SK-N-SH (cell line): ENCODE measurements around the gene ADGRL4. TPM values are rescaled to one million over a fixed set of nuclear protein-coding genes. Genes with fewer than 3 reads are reported as not detected.

ENCODE experiments used
- CTCF ChIA-PET: fragments of 300-600, 350-600 bp; formaldehyde crosslinking; extraction: SDS; loops from one replicate; lab custom pipeline; 2021; lab: Yijun Ruan, JAX
- POLR2A ChIA-PET: fragments of 350-600 bp; sonication (Branson Sonifier 250); formaldehyde crosslinking; extraction: SDS; loops from one replicate; lab custom pipeline; 2020; ENCODE audit warnings: antibody characterized with exemption, inconsistent platforms; lab: Yijun Ruan, JAX
- DNase-seq: peaks from one replicate; pipeline ENCODE4 v3.0.0; 2012
- H2AFZ ChIP-seq: fragments of 200-600 bp; sonication (generic); 2 replicates; pipeline ENCODE4 v1.8.1; 2016; ENCODE audit warnings: antibody characterized with exemption, mild to moderate bottlenecking, low read depth
- H3F3A ChIP-seq: fragments of 200-600 bp; sonication (generic); replicated peaks from 2 replicates; pipeline ENCODE3; 2016; ENCODE audit warnings: antibody characterized with exemption, mild to moderate bottlenecking; ENCODE audit not compliant: insufficient read depth
- H3K27ac ChIP-seq, 2 experiments: fragments of 200-500 bp in 1 of 2; fragments of 200-600 bp in 1 of 2; sonication (Bioruptor generic) in 1 of 2; sonication (generic), shearing (Covaris generic) in 1 of 2; 2 replicates each; pipeline versions ENCODE4 v1.5.1 to v1.6.1; 2014 to 2016; ENCODE audit warnings: low read depth in 2 of 2, inconsistent platforms in 1 of 2, low read length in 1 of 2, mild to moderate bottlenecking in 1 of 2, mixed read lengths in 1 of 2
- H3K27me3 ChIP-seq: fragments of 200-600 bp; sonication (generic), shearing (Covaris generic); 2 replicates; pipeline ENCODE4 v1.6.1; 2016; ENCODE audit warnings: mixed run types; ENCODE audit not compliant: insufficient read depth
- H3K36me3 ChIP-seq, 2 experiments: fragments of 200-500 bp in 1 of 2; fragments of 200-600 bp in 1 of 2; sonication (Bioruptor generic) in 1 of 2; sonication (generic) in 1 of 2; replicated peaks in 1 of 2; 2 replicates each; pipeline versions ENCODE3 to v1.5.1; 2014 to 2016; ENCODE audit warnings: low read length in 1 of 2, mild to moderate bottlenecking in 1 of 2; ENCODE audit not compliant: insufficient read depth in 2 of 2, control insufficient read depth in 1 of 2
- H3K4me1 ChIP-seq, 2 experiments: fragments of 200-500 bp in 1 of 2; fragments of 200-600 bp in 1 of 2; sonication (Bioruptor generic) in 1 of 2; sonication (generic), shearing (Covaris generic) in 1 of 2; 2 replicates each; pipeline versions ENCODE4 v1.5.1 to v1.6.1; 2014 to 2016; ENCODE audit warnings: low read depth in 1 of 2, low read length in 1 of 2, mixed run types in 1 of 2; ENCODE audit not compliant: insufficient read depth in 2 of 2, control insufficient read depth in 1 of 2
- H3K4me2 ChIP-seq: fragments of 200-600 bp; sonication (generic), shearing (Covaris generic); 2 replicates; pipeline ENCODE4 v1.6.1; 2017; ENCODE audit warnings: mixed run types
- H3K4me3 ChIP-seq, 2 experiments: fragments of 200-500 bp in 1 of 2; fragments of 200-600 bp in 1 of 2; sonication (Bioruptor generic) in 1 of 2; sonication (generic), shearing (Covaris generic) in 1 of 2; 2 replicates each; pipeline versions ENCODE4 v1.5.1 to v1.8.1; 2014 to 2016; ENCODE audit warnings: low read depth in 2 of 2, inconsistent platforms in 1 of 2, low read length in 1 of 2, mild to moderate bottlenecking in 1 of 2, mixed read lengths in 1 of 2, moderate library complexity in 1 of 2
- H3K79me2 ChIP-seq: fragments of 200-600 bp; sonication (generic); 2 replicates; pipeline ENCODE4 v1.8.1; 2017; ENCODE audit warnings: mild to moderate bottlenecking; ENCODE audit not compliant: insufficient read depth
- H3K9ac ChIP-seq: fragments of 200-600 bp; sonication (generic); 2 replicates; pipeline ENCODE4 v1.6.1; 2017; ENCODE audit warnings: mixed run types
- H3K9me2 ChIP-seq: fragments of 200-600 bp; sonication (generic); 2 replicates; pipeline ENCODE4 v1.6.1; 2017; ENCODE audit warnings: mixed run types
- H3K9me3 ChIP-seq: fragments of 200-600 bp; sonication (generic); 2 replicates; pipeline ENCODE4 v1.6.1; 2017; ENCODE audit warnings: mixed run types, mild to moderate bottlenecking, moderate library complexity
- H4K20me1 ChIP-seq: fragments of 200-600 bp; sonication (generic); 2 replicates; pipeline ENCODE4 v1.6.1; 2017; ENCODE audit warnings: mild to moderate bottlenecking, mixed run types; ENCODE audit not compliant: insufficient read depth
- CHD2 ChIP-seq: fragments of 150-350 bp; IDR thresholded peaks from 2 replicates; pipeline ENCODE4 v1.6.1; 2018; ENCODE audit warnings: low read length; ENCODE audit not compliant: partially characterized antibody
- ELF1 ChIP-seq: IDR thresholded peaks from 2 replicates; pipeline ENCODE4 v1.4.0; 2012
- EZH2phosphoT487 ChIP-seq: fragments of 200-600 bp; sonication (generic); IDR thresholded peaks from 2 replicates; pipeline ENCODE4 v1.6.1; 2017; ENCODE audit warnings: low read depth, mixed run types, mild to moderate bottlenecking, antibody characterized with exemption, moderate library complexity, borderline replicate concordance
- FOSL2 ChIP-seq: IDR thresholded peaks from 2 replicates; pipeline ENCODE4 v1.4.0; 2012; ENCODE audit warnings: low read depth, mild to moderate bottlenecking, moderate library complexity, borderline replicate concordance
- FOXJ3 ChIP-seq: sonication (generic); formaldehyde crosslinking; IDR thresholded peaks from 2 replicates; pipeline ENCODE4 v1.5.1; 2020; ENCODE audit warnings: mild to moderate bottlenecking, missing genetic modification reagents
- GABPA ChIP-seq: IDR thresholded peaks from 2 replicates; pipeline ENCODE4 v1.4.0; 2012; ENCODE audit warnings: low read depth, mild to moderate bottlenecking
- GATA2 ChIP-seq: sonication (generic); formaldehyde crosslinking; IDR thresholded peaks from 2 replicates; pipeline ENCODE4 v1.5.0; 2020; ENCODE audit warnings: mild to moderate bottlenecking, missing genetic modification reagents
- JUND ChIP-seq: IDR thresholded peaks from 2 replicates; pipeline ENCODE4 v1.4.0; 2012
- MEF2A ChIP-seq: IDR thresholded peaks from 2 replicates; pipeline ENCODE4 v1.4.0; 2012; ENCODE audit warnings: low read depth, borderline replicate concordance
- MXI1 ChIP-seq: IDR thresholded peaks from 2 replicates; pipeline ENCODE4 v1.6.1; 2012; ENCODE audit warnings: mild to moderate bottlenecking, low read depth, low read length, improper control_type of control experiment
- NRF1 ChIP-seq: IDR thresholded peaks from 2 replicates; pipeline ENCODE4 v1.6.1; 2012; ENCODE audit warnings: low read depth, mild to moderate bottlenecking, low read length
- POLR2AphosphoS5 ChIP-seq: IDR thresholded peaks from 2 replicates; pipeline ENCODE4 v1.6.1; 2012; ENCODE audit warnings: low read depth, low read length
- RAD21 ChIP-seq: IDR thresholded peaks from 2 replicates; pipeline ENCODE4 v1.6.1; 2012; ENCODE audit warnings: mild to moderate bottlenecking, low read length
- RCOR1 ChIP-seq: fragments of 150-350 bp; IDR thresholded peaks from 2 replicates; pipeline ENCODE4 v1.6.1; 2017; ENCODE audit warnings: antibody characterized with exemption, low read length
- RXRA ChIP-seq: IDR thresholded peaks from 2 replicates; pipeline ENCODE4 v1.4.0; 2012; ENCODE audit warnings: low read depth, mild to moderate bottlenecking, borderline replicate concordance
- SIN3A ChIP-seq: IDR thresholded peaks from 2 replicates; pipeline ENCODE4 v1.6.1; 2012; ENCODE audit warnings: low read depth, mild to moderate bottlenecking, low read length, moderate library complexity, borderline replicate concordance
- SMC3 ChIP-seq: IDR thresholded peaks from 2 replicates; pipeline ENCODE4 v1.6.1; 2012; ENCODE audit warnings: low read depth, low read length, improper control_type of control experiment
- TEAD4 ChIP-seq: IDR thresholded peaks from 2 replicates; pipeline ENCODE4 v1.4.0; 2012; ENCODE audit warnings: mild to moderate bottlenecking, borderline replicate concordance; ENCODE audit not compliant: insufficient read depth
- WGBS: methylation state at CpG from one replicate; pipeline ENCODE4 v1.1.6; 2017; ENCODE audit warnings: low lambda C conversion rate; 5-methylcytosine and 5-hydroxymethylcytosine counted together
- polyA plus RNA-seq, 3 experiments: library from polyadenylated mRNA; depleted of rRNA; stranded (reverse); fragments of >200 nt; gene quantifications; 2 replicates each; pipeline ENCODE4 v1.2.3, GENCODE V29; 2012
- TF ChIP-seq, protein P1 (sequence below): fragments of 150-350 bp; IDR thresholded peaks from 2 replicates; pipeline ENCODE4 v1.6.1; 2017; ENCODE audit warnings: antibody characterized with exemption, low read length, low read depth, borderline replicate concordance
- TF ChIP-seq, protein P2 (sequence below): IDR thresholded peaks from 2 replicates; pipeline ENCODE4 v1.6.1; 2012; ENCODE audit warnings: mild to moderate bottlenecking, low read depth, low read length, moderate library complexity
- TF ChIP-seq, protein P3 (sequence below): IDR thresholded peaks from 2 replicates; pipeline ENCODE4 v1.4.0; 2012; ENCODE audit warnings: low read depth
- TF ChIP-seq, protein P4 (sequence below): IDR thresholded peaks from 2 replicates; pipeline ENCODE4 v1.4.0; 2012; ENCODE audit warnings: low read depth, borderline replicate concordance
- TF ChIP-seq, protein P5 (sequence below): fragments of 150-350 bp; IDR thresholded peaks from 2 replicates; pipeline ENCODE4 v1.6.1; 2016; ENCODE audit warnings: mild to moderate bottlenecking, low read depth, low read length
- TF ChIP-seq, protein P6 (sequence below): IDR thresholded peaks from 2 replicates; pipeline ENCODE4 v1.4.0; 2012; ENCODE audit warnings: low read depth, borderline replicate concordance

Gene ADGRL4
- polyA plus RNA-seq, 1 of the 3 experiments (the other 2 are of a cell fraction), result 0.30 TPM

DNA sequence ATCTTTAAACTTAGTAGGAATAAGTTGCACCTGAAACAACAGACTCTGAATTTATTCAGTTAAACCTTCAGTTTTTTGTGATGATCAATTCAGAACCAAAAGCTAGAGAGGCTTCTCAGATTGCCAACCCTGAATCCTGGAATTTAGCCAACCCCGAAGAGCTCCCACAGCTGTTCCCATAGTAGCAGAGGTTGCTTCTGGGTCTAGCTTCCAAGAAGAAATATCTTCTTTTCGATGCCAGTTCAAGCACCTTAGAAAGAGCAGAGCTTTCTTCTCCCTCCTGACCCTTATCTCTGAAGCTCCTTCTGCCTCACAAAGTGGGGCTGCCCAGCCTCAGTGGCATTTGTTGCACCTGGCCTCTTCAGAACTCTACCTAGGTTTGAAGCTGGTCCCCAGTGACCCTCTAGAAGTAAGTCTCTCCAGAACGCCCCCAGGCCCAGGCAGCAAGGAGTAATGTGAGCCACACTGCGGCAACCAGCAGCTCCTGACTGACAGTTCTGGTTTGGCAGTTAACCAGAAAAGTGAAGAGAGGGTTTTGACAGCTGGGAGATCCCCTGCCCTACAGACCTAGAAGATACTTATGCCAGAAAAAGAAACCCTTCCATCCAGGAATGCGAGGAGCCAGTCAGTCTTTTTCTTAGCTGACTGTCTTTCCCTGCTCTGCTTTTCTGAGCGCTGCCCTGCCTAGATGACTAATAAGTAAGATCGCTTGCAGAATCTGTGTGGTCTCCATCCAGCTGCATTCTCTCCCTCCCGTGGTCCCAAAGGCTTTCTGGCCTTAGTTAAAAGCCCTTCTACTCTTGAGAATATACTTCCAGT lies 165.9 kb downstream of the ADGRL4 start:
- Histone ChIP-seq H3K9me3 (no peaks in the 10 kb centered on the region), H3K79me2 (no peaks in the 10 kb centered on the region), H3K27ac (peak overlapping the region; percentile 32 to 90; a peak in 3 of 4 replicates), H3K4me3 (peak overlapping the region; percentile 12 to 32; a peak in 3 of 4 replicates), H3K4me2 (peak overlapping the region; percentile 82), H2AFZ (peak overlapping the region; percentile 70; the same call in 1 of the 2 replicates), H3K27me3 (no peaks in the 10 kb centered on the region), H4K20me1 (no peaks in the 10 kb centered on the region), H3F3A (peaks cover 54% of the 10 kb centered on the region), H3K36me3 (no peaks in the 10 kb centered on the region), H3K9ac (peak overlapping the region; percentile 36; the same call in 1 of the 2 replicates), H3K9me2 (no peaks in the 10 kb centered on the region), H3K4me1 (peaks cover 5 to 29% of the 10 kb centered on the region in 2 experiments; a peak in 3 of 4 replicates)
- POLR2A ChIA-PET, result no interaction called here
- 9% methylated on average over 8 of the region's 8 CpGs for WGBS
- CTCF ChIA-PET, result interaction anchor here (0.8 to 3.3 kb wide), 12 partner anchors 20 to 690 kb away, joined by 3 to 16 read pairs (median 4); no protein-coding TSS in a partner anchor
- DNase-seq, result no peak
- TF ChIP-seq EZH2phosphoT487 (no peak), RXRA (no peak), GABPA (no peak), FOSL2 (peak; percentile 51; the same call in 1 of the 2 replicates), FOXJ3 (CRISPR knock-in tag) (no peak), MEF2A (no peak), POLR2AphosphoS5 (no peak), SIN3A (peak; percentile 13; the same call in 1 of the 2 replicates), RAD21 (no peak), GATA2 (no peak), TEAD4 (peak; percentile 76), JUND (peak; percentile 62), NRF1 (no peak), ELF1 (no peak), MXI1 (no peak), SMC3 (no peak), CHD2 (no peak), RCOR1 (no peak)
- TF ChIP-seq, protein P1, sequence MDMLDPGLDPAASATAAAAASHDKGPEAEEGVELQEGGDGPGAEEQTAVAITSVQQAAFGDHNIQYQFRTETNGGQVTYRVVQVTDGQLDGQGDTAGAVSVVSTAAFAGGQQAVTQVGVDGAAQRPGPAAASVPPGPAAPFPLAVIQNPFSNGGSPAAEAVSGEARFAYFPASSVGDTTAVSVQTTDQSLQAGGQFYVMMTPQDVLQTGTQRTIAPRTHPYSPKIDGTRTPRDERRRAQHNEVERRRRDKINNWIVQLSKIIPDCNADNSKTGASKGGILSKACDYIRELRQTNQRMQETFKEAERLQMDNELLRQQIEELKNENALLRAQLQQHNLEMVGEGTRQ, result no peak
- TF ChIP-seq, protein P2, sequence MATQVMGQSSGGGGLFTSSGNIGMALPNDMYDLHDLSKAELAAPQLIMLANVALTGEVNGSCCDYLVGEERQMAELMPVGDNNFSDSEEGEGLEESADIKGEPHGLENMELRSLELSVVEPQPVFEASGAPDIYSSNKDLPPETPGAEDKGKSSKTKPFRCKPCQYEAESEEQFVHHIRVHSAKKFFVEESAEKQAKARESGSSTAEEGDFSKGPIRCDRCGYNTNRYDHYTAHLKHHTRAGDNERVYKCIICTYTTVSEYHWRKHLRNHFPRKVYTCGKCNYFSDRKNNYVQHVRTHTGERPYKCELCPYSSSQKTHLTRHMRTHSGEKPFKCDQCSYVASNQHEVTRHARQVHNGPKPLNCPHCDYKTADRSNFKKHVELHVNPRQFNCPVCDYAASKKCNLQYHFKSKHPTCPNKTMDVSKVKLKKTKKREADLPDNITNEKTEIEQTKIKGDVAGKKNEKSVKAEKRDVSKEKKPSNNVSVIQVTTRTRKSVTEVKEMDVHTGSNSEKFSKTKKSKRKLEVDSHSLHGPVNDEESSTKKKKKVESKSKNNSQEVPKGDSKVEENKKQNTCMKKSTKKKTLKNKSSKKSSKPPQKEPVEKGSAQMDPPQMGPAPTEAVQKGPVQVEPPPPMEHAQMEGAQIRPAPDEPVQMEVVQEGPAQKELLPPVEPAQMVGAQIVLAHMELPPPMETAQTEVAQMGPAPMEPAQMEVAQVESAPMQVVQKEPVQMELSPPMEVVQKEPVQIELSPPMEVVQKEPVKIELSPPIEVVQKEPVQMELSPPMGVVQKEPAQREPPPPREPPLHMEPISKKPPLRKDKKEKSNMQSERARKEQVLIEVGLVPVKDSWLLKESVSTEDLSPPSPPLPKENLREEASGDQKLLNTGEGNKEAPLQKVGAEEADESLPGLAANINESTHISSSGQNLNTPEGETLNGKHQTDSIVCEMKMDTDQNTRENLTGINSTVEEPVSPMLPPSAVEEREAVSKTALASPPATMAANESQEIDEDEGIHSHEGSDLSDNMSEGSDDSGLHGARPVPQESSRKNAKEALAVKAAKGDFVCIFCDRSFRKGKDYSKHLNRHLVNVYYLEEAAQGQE, result no peak; the same call in 1 of the 2 replicates
- TF ChIP-seq, protein P3, sequence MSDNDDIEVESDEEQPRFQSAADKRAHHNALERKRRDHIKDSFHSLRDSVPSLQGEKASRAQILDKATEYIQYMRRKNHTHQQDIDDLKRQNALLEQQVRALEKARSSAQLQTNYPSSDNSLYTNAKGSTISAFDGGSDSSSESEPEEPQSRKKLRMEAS, result no peak
- TF ChIP-seq, protein P4, sequence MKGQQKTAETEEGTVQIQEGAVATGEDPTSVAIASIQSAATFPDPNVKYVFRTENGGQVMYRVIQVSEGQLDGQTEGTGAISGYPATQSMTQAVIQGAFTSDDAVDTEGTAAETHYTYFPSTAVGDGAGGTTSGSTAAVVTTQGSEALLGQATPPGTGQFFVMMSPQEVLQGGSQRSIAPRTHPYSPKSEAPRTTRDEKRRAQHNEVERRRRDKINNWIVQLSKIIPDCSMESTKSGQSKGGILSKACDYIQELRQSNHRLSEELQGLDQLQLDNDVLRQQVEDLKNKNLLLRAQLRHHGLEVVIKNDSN, result no peak
- TF ChIP-seq, protein P5, sequence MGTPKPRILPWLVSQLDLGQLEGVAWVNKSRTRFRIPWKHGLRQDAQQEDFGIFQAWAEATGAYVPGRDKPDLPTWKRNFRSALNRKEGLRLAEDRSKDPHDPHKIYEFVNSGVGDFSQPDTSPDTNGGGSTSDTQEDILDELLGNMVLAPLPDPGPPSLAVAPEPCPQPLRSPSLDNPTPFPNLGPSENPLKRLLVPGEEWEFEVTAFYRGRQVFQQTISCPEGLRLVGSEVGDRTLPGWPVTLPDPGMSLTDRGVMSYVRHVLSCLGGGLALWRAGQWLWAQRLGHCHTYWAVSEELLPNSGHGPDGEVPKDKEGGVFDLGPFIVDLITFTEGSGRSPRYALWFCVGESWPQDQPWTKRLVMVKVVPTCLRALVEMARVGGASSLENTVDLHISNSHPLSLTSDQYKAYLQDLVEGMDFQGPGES, result no peak
- TF ChIP-seq, protein P6, sequence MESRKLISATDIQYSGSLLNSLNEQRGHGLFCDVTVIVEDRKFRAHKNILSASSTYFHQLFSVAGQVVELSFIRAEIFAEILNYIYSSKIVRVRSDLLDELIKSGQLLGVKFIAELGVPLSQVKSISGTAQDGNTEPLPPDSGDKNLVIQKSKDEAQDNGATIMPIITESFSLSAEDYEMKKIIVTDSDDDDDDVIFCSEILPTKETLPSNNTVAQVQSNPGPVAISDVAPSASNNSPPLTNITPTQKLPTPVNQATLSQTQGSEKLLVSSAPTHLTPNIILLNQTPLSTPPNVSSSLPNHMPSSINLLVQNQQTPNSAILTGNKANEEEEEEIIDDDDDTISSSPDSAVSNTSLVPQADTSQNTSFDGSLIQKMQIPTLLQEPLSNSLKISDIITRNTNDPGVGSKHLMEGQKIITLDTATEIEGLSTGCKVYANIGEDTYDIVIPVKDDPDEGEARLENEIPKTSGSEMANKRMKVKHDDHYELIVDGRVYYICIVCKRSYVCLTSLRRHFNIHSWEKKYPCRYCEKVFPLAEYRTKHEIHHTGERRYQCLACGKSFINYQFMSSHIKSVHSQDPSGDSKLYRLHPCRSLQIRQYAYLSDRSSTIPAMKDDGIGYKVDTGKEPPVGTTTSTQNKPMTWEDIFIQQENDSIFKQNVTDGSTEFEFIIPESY, result no peak
